Esophagus squamous epithelium (tissue), 4 donors: ENCODE data around the gene GH1.
"Not testable (repeated sequence)": the region's sequence is repeated elsewhere in the genome, so short reads cannot be mapped to it uniquely, and the experiment has no call there.

Experiments
- POLR2A ChIP-seq, 4 donors: fragments of 450-650 bp; IDR thresholded peaks; one replicate each; pipeline ENCODE4 v1.6.1; 2017; ENCODE audit warnings: antibody characterized with exemption in 4 of 4, mild to moderate bottlenecking in 4 of 4, moderate library complexity in 3 of 4
- TF ChIP-seq, protein P1 (sequence below), 6 experiments: fragments of 450-650 bp in 4 of 6; fragments of 200-600 bp in 2 of 6; sonication (generic) in 2 of 6; IDR thresholded peaks; one replicate each; pipeline ENCODE4 v1.5.1; 2016 to 2019; ENCODE audit warnings: antibody characterized with exemption in 6 of 6, mild to moderate bottlenecking in 4 of 6, moderate library complexity in 4 of 6

DNA sequence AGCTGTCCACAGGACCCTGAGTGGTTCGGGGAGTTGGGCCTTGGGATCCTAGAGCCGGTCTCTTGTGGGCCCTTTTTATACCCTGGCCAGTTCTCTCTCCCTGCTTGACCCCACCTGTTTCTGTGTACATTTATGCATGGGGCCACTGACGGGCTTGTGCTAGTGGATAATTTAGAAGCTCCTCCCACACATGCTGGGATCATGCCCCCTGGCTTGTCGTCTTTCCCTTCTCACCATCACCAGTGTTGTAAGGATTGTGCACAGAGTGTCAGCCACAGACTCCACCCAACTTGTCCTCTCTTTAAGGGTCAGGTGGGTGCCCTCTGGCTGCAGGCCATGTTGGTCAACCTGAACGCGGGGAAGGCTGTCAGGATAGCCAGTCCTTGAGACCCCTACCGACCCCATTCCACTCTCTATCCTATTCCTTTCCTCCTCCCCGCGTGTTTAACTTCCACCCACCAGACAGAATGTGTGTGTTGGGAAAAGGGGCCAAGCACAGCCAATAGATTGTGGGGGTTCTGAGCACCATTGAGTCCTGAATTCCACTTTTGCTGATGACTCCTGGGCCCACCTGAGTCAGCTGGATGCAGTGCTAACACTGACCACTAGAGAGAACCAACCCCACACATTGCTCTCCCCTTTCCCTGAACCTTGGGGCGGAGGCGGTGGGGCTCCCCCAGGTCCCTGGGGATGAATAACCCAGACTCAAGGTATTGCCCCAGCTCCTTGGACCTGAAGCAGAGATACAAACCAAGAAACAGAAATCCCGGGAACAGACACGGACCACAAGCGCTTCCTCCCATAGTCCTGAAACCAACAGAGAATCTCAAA is 21.9 kb downstream of the GH1 start, which contains the start of gene CSH1:
- TF ChIP-seq, protein P1, sequence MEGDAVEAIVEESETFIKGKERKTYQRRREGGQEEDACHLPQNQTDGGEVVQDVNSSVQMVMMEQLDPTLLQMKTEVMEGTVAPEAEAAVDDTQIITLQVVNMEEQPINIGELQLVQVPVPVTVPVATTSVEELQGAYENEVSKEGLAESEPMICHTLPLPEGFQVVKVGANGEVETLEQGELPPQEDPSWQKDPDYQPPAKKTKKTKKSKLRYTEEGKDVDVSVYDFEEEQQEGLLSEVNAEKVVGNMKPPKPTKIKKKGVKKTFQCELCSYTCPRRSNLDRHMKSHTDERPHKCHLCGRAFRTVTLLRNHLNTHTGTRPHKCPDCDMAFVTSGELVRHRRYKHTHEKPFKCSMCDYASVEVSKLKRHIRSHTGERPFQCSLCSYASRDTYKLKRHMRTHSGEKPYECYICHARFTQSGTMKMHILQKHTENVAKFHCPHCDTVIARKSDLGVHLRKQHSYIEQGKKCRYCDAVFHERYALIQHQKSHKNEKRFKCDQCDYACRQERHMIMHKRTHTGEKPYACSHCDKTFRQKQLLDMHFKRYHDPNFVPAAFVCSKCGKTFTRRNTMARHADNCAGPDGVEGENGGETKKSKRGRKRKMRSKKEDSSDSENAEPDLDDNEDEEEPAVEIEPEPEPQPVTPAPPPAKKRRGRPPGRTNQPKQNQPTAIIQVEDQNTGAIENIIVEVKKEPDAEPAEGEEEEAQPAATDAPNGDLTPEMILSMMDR (IDR thresholded peaks at IDR 0.05) = not testable (repeated sequence)
- not testable (repeated sequence) for TF ChIP-seq POLR2A (IDR thresholded peaks at IDR 0.05)
